Measurements from ENCODE around the gene CCNY.

The CCNY gene

GRCh38 chr10:35567951-35568350, 231.6 kb downstream of the CCNY start:
- peaks cover 14% of the 10 kb centered on the region for H3K4me1 Mint-ChIP-seq
- H3K36me3 Mint-ChIP-seq: peaks cover 29% of the 10 kb centered on the region
- H3K9me3 Mint-ChIP-seq: no peaks in the 10 kb centered on the region
- no peak for DNase-seq (ENCODE audit: low spot score in 2 of 2)
- peak overlapping the region; percentile 24 for H3K27ac Mint-ChIP-seq
- no peak for ATAC-seq (ENCODE audit: low read depth)
- H3K4me3 Mint-ChIP-seq: no peak overlapping the region
- no peaks in the 10 kb centered on the region for H3K27me3 Mint-ChIP-seq

GRCh38 chr10:35568483-35569015, 232.2 kb downstream of the CCNY start:
- no peaks in the 10 kb centered on the region for H3K27me3 Mint-ChIP-seq
- peaks cover 11% of the 10 kb centered on the region for H3K4me1 Mint-ChIP-seq
- ATAC-seq (ENCODE audit: low read depth) (no peak), DNase-seq (ENCODE audit: low spot score in 2 of 2) (no peak)
- no peaks in the 10 kb centered on the region for H3K9me3 Mint-ChIP-seq
- H3K36me3 Mint-ChIP-seq: peaks cover 31% of the 10 kb centered on the region
- H3K27ac Mint-ChIP-seq: no peak overlapping the region
- no peak overlapping the region for H3K4me3 Mint-ChIP-seq

- Mint-ChIP-seq H3K4me1 (peaks cover 10% of the 10 kb centered on the region), H3K9me3 (no peaks in the 10 kb centered on the region), H3K27ac (no peak overlapping the region), H3K36me3 (peaks cover 31% of the 10 kb centered on the region), H3K4me3 (no peak overlapping the region), H3K27me3 (no peaks in the 10 kb centered on the region)
- no peak for ATAC-seq (ENCODE audit: low read depth)
- DNase-seq (ENCODE audit: low spot score in 2 of 2): no peak
Observed at GRCh38 chr10:35569111-35569707, 232.9 kb downstream of the CCNY start.

- Mint-ChIP-seq H3K9me3 (no peaks in the 10 kb centered on the region), H3K27ac (no peak overlapping the region), H3K4me1 (peaks cover 4% of the 10 kb centered on the region), H3K27me3 (no peaks in the 10 kb centered on the region), H3K36me3 (peaks cover 31% of the 10 kb centered on the region), H3K4me3 (no peak overlapping the region)
- ATAC-seq (ENCODE audit: low read depth) (no peak), DNase-seq (ENCODE audit: low spot score in 2 of 2) (no peak)
Observed at GRCh38 chr10:35569836-35570235, 233.5 kb downstream of the CCNY start.

- ATAC-seq (ENCODE audit: low read depth): no peak
- H3K36me3 Mint-ChIP-seq: peaks cover 33% of the 10 kb centered on the region
- H3K27ac Mint-ChIP-seq: no peak overlapping the region
- H3K9me3 Mint-ChIP-seq: no peaks in the 10 kb centered on the region
- peaks cover 3% of the 10 kb centered on the region for H3K4me1 Mint-ChIP-seq
- DNase-seq (ENCODE audit: low spot score in 2 of 2): no peak
- no peak overlapping the region for H3K4me3 Mint-ChIP-seq
- no peaks in the 10 kb centered on the region for H3K27me3 Mint-ChIP-seq
Observed at GRCh38 chr10:35570397-35570796, 234.1 kb downstream of the CCNY start.

- Mint-ChIP-seq H3K4me3 (no peak overlapping the region), H3K36me3 (peaks cover 27% of the 10 kb centered on the region), H3K9me3 (no peaks in the 10 kb centered on the region), H3K27me3 (no peaks in the 10 kb centered on the region), H3K27ac (no peak overlapping the region), H3K4me1 (no peaks in the 10 kb centered on the region)
- DNase-seq (ENCODE audit: low spot score in 2 of 2) (no peak), ATAC-seq (ENCODE audit: low read depth) (no peak)
Observed at GRCh38 chr10:35572583-35572982, 236.3 kb downstream of the CCNY start.

GRCh38 chr10:35573796-35574195, 237.5 kb downstream of the CCNY start:
- no peak overlapping the region for H3K27ac Mint-ChIP-seq
- H3K9me3 Mint-ChIP-seq: peaks cover 2% of the 10 kb centered on the region
- H3K4me1 Mint-ChIP-seq: no peaks in the 10 kb centered on the region
- H3K4me3 Mint-ChIP-seq: no peak overlapping the region
- no peak for DNase-seq (ENCODE audit: low spot score in 2 of 2)
- H3K27me3 Mint-ChIP-seq: no peaks in the 10 kb centered on the region
- H3K36me3 Mint-ChIP-seq: peaks cover 24% of the 10 kb centered on the region
- ATAC-seq (ENCODE audit: low read depth): no peak

GRCh38 chr10:35574924-35575352, 238.6 kb downstream of the CCNY start:
- no peak overlapping the region for H3K27ac Mint-ChIP-seq
- peaks cover 2% of the 10 kb centered on the region for H3K9me3 Mint-ChIP-seq
- ATAC-seq (ENCODE audit: low read depth): no peak
- no peak overlapping the region for H3K4me3 Mint-ChIP-seq
- H3K36me3 Mint-ChIP-seq: peaks cover 13% of the 10 kb centered on the region
- H3K27me3 Mint-ChIP-seq: peaks cover 2% of the 10 kb centered on the region
- H3K4me1 Mint-ChIP-seq: no peaks in the 10 kb centered on the region
- no peak for DNase-seq (ENCODE audit: low spot score in 2 of 2)

GRCh38 chr10:35575640-35576039, 239.3 kb downstream of the CCNY start:
- DNase-seq (ENCODE audit: low spot score in 2 of 2) (no peak), ATAC-seq (ENCODE audit: low read depth) (no peak)
- Mint-ChIP-seq H3K36me3 (peaks cover 13% of the 10 kb centered on the region), H3K27ac (no peak overlapping the region), H3K9me3 (peaks cover 2% of the 10 kb centered on the region), H3K4me1 (no peaks in the 10 kb centered on the region), H3K4me3 (no peak overlapping the region), H3K27me3 (peaks cover 2% of the 10 kb centered on the region)

GRCh38 chr10:35576730-35577129, 240.4 kb downstream of the CCNY start:
- Mint-ChIP-seq H3K9me3 (peaks cover 2% of the 10 kb centered on the region), H3K27me3 (peaks cover 2% of the 10 kb centered on the region), H3K36me3 (peaks cover 13% of the 10 kb centered on the region), H3K27ac (no peak overlapping the region), H3K4me1 (no peaks in the 10 kb centered on the region), H3K4me3 (no peak overlapping the region)
- no peak for ATAC-seq (ENCODE audit: low read depth)
- no peak for DNase-seq (ENCODE audit: low spot score in 2 of 2)

- H3K4me1 Mint-ChIP-seq: no peaks in the 10 kb centered on the region
- DNase-seq (ENCODE audit: low spot score in 2 of 2) (no peak), ATAC-seq (ENCODE audit: low read depth) (no peak)
- no peak overlapping the region for H3K27ac Mint-ChIP-seq
- no peak overlapping the region for H3K4me3 Mint-ChIP-seq
- H3K9me3 Mint-ChIP-seq: peaks cover 2% of the 10 kb centered on the region
- peaks cover 9% of the 10 kb centered on the region for H3K36me3 Mint-ChIP-seq
- H3K27me3 Mint-ChIP-seq: peaks cover 2% of the 10 kb centered on the region
Observed at GRCh38 chr10:35577926-35578617, 241.8 kb downstream of the CCNY start.

GRCh38 chr10:35578618-35578956, 242.3 kb downstream of the CCNY start:
- no peak for ATAC-seq (ENCODE audit: low read depth)
- H3K4me3 Mint-ChIP-seq: no peak overlapping the region
- peaks cover 2% of the 10 kb centered on the region for H3K9me3 Mint-ChIP-seq
- H3K27ac Mint-ChIP-seq: no peak overlapping the region
- no peak for DNase-seq (ENCODE audit: low spot score in 2 of 2)
- no peaks in the 10 kb centered on the region for H3K4me1 Mint-ChIP-seq
- peaks cover 7% of the 10 kb centered on the region for H3K36me3 Mint-ChIP-seq
- H3K27me3 Mint-ChIP-seq: peaks cover 2% of the 10 kb centered on the region

GRCh38 chr10:35579116-35579515, 242.8 kb downstream of the CCNY start:
- no peak overlapping the region for H3K4me3 Mint-ChIP-seq
- no peak overlapping the region for H3K27ac Mint-ChIP-seq
- peaks cover 2% of the 10 kb centered on the region for H3K9me3 Mint-ChIP-seq
- H3K4me1 Mint-ChIP-seq: no peaks in the 10 kb centered on the region
- no peak for DNase-seq (ENCODE audit: low spot score in 2 of 2)
- H3K27me3 Mint-ChIP-seq: peaks cover 2% of the 10 kb centered on the region
- ATAC-seq (ENCODE audit: low read depth): no peak
- H3K36me3 Mint-ChIP-seq: peaks cover 7% of the 10 kb centered on the region

- no peaks in the 10 kb centered on the region for H3K4me1 Mint-ChIP-seq
- peaks cover 2% of the 10 kb centered on the region for H3K9me3 Mint-ChIP-seq
- no peak overlapping the region for H3K27ac Mint-ChIP-seq
- DNase-seq (ENCODE audit: low spot score in 2 of 2): no peak
- H3K4me3 Mint-ChIP-seq: no peak overlapping the region
- ATAC-seq (ENCODE audit: low read depth): no peak
- H3K27me3 Mint-ChIP-seq: peaks cover 5% of the 10 kb centered on the region
- H3K36me3 Mint-ChIP-seq: peaks cover 7% of the 10 kb centered on the region
Observed at GRCh38 chr10:35579726-35580422, 243.6 kb downstream of the CCNY start.

All from memory B cell (primary cell).